CD4-positive, alpha-beta T cell treated with Interleukin-1 beta for 1 hour (primary cell): ENCODE results near the gene CST7.
"Not testable (repeated sequence)": the region's sequence is repeated elsewhere in the genome, so short reads cannot be mapped to it uniquely, and the experiment has no call there.

Experiments
- DNase-seq, 2 donors: peaks; one replicate each; pipeline ENCODE4 v3.0.0-alpha.2; 2020 to 2022

The CST7 gene

GRCh38 chr20:24929867-24930723 lies 19.0 kb upstream of the CST7 start:
- DNase-seq, result peak; percentile 42 to 43

- DNase-seq, result not testable (repeated sequence)
Measured at GRCh38 chr20:24930724-24931688, 18.1 kb upstream of the CST7 start.

GRCh38 chr20:24931893-24932292 lies 17.2 kb upstream of the CST7 start:
- not testable (repeated sequence) for DNase-seq

DNA sequence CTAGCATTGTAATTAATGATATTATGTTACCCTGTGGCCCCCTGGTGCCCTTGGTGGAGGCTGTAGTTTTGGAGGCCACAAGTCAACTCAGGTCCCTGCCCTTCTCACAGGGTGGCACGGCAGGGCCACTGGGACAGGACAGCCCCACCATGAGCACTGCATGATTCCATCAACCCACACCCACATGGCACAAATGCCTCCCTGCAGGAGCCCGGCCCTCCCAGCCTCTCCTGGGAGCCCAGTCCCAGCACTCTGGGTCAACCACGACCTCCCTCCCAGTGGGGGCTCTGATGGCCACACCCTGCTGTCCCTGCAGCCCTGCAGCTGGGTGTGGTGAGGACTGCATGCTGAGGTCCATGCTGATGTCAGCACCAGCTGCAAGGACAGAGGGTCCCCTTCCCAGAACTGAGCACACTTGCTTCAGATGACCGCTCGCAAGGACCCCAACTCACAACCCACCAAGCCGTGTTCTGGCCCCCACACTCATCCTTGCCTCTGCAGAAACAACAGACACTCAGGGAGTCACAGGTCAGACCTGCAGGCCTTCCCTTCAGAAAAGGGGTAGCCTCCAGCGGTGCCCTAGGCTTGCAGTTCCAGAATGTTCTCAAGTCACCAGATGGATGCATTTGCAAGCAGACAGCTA lies 15.7 kb upstream of the CST7 start:
- DNase-seq, result no peak

- no peak for DNase-seq
Measured at GRCh38 chr20:24934101-24934661, 14.9 kb upstream of the CST7 start.

- DNase-seq, result no peak
Measured at GRCh38 chr20:24934716-24935115, 14.4 kb upstream of the CST7 start.

DNA sequence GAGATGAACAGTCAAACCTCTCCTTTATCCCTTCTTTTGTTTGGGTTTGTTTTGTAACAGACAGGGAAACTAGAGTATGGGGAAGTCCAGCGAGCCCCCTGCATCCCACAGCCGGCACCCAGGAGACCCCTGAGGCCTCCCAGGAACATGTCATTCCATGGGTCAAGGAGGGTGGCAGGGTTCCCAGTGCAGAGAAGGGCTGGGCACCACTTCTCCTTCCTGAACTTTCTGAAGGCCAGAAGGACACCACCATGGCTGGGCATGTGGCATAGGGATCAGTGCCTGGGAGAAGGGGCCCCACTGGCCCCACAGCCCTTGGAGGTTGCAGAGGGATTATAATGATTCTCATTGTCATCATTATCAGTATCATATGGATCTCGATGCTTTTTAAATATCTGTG lies 13.9 kb upstream of the CST7 start:
- DNase-seq, result no peak

DNA sequence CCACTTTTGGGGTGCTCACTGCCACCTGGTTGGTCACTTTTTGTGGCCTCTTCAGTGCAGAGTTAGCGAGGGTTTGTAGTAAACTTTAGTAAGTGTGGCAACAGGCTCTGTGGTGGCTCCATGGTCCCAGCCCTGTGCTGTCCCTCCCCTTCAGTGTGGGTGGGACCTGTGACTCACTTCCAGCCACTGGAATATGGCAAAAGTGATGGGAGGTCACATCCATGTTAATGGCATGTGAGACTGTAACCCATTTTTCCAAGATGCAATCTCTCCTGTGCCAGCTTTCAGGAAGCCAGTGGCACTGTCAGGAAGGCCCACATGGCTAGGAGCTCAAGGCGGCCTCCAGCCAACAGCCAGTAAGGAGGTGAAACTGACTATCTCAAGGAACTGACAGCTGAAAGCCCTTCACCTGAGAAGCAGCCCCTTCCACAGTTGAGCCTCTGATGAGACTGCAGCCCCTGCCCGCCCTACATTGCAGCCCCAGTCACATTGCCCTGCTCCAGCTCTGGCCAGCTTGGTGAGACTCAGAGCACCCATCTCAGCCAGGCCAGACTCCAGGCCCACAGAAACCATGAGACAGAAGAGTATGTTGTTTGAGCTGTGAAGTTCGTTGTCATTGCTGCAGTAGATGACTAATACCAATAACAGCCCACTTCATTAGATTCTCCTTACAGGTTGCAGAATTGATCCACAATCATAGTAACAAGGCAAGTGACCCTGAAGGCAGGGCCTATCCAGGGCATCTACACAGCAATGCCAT lies 13.1 kb upstream of the CST7 start:
- DNase-seq, result no peak

GRCh38 chr20:24936526-24937407 lies 12.3 kb upstream of the CST7 start:
- DNase-seq, result no peak

DNA sequence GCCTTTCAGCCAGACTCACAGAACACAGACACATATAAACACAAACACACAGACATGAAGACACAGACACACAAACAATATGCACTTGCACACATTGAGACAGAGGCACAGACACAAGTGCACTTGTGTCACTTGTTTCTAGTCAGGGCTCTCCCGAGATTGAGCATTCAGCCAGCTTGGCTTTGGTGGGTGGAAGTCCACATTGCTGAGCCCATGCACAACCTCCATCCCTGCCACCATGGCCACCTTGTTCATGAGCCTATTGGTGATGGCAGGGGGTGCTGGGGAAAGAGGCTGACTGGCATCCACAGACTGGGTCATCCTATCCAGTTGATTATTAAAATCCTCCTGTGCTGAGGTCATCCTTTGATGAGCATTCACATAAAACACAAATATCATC lies 11.5 kb upstream of the CST7 start:
- no peak for DNase-seq

DNA sequence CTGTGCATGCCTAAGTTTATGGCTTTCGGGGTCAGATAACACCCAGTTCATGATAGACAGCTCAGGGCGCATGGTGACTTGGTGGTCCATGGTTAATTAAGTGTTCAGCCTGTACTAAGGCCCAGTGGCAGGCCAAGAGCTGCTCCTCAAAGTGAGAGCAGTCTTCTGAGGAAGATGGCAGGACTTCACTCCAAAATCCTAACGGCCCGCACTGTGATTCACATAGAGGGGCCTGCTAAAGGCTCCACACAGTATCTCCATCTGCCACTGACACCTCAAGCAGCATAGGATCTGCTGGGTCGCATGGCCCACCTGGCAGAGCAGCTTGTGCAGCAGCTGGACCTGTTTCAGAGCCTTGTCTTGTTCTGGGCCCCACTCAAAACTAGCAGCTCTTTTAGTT lies 10.6 kb upstream of the CST7 start:
- DNase-seq, result no peak

DNA sequence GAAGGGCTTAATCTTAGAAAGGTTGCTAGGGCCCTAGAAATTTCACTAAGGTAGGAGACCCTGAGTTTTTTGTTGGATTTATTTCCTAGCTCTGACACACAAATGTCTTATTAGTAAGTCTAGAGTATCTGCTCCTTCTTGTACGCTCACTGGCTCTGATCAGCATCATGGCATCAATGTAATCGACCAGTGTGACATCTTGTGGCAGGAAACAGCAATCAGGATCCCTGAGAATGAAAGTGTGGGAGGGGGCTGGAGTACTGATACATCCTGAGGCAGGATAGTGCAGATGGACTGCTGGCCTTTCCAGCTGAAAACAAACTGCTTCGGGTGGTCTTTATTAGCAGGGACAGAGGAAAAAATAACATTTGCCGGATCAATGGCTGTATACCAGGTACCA lies 10.0 kb upstream of the CST7 start:
- DNase-seq, result no peak

GRCh38 chr20:24942679-24943078 lies 6.4 kb upstream of the CST7 start:
- DNase-seq, result no peak

GRCh38 chr20:24943196-24943595 lies 5.9 kb upstream of the CST7 start:
- no peak for DNase-seq

- DNase-seq, result no peak
Measured at GRCh38 chr20:24943731-24944130, 5.3 kb upstream of the CST7 start.

- not testable (repeated sequence) for DNase-seq
Measured at GRCh38 chr20:24946376-24946775, 2.7 kb upstream of the CST7 start.

DNA sequence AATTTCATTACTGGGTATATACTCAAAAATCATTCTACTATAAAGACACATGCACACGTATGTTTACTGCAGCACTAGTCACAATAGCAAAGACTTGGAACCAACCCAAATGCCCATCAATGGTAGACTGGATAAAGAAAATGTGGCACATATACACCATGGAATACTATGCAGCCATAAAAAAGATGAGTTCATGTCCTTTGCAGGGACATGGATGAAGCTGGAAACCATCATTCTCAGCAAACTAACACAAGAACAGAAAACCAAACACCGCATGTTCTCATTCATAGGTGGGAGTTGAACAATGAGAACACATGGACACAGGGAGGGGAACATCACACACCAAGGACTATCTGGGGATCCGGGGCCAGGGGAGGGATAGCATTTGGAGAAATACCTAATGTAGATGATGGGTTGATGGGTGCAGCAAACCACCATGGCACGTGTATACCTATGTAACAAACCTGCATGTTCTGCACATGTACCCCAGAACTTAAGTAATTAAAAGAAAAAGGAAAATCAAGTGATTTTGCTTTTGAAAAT lies 602 bp upstream of the CST7 start:
- DNase-seq, result not testable (repeated sequence)

GRCh38 chr20:24949756-24950127 lies 673 bp downstream of the CST7 start:
- no peak for DNase-seq

DNA sequence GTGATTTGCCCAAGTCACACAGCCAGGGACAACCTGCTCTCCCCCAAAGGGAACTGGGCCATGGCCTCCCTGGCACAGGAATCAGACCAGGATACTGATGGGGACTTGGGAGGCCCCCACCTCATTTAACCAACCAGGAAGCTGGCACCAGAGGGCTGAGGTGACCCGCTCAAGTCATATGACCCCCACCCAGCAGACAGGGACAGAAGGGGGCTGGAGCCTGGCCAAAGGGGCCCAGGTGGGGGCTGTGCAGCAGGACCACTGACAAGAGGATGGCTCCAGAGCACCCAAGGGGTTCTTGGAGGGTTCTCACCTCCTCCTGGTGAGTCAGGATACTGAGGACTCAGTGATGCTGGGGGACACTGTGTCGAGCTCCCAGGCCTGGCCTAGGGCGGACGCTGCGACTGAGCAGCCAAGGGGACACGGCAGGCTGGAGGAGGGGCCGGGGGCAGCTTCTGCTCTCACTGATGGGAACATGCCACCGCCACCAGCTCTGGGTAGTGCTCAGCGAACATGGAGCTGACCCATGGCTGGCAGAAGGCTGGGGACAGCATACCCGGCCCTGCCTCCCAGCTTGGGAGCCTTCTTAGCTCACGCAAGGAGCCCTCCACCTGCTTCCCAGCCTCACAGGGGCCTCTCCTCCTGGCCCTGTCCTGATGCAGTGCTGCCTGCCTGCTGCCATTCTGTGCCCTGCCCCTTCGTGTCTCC lies 1.2 kb downstream of the CST7 start:
- no peak for DNase-seq
